ENCODE measurements around the gene ARHGEF7. TPM values are rescaled to one million over a fixed set of nuclear protein-coding genes. Genes with fewer than 3 reads are reported as not detected.
"Not testable (repeated sequence)": the region's sequence is repeated elsewhere in the genome, so short reads cannot be mapped to it uniquely, and the experiment has no call there.

The ARHGEF7 gene
- total RNA-seq, 2 experiments from 2014 or later, result 78.9 to 82.0 TPM

DNA sequence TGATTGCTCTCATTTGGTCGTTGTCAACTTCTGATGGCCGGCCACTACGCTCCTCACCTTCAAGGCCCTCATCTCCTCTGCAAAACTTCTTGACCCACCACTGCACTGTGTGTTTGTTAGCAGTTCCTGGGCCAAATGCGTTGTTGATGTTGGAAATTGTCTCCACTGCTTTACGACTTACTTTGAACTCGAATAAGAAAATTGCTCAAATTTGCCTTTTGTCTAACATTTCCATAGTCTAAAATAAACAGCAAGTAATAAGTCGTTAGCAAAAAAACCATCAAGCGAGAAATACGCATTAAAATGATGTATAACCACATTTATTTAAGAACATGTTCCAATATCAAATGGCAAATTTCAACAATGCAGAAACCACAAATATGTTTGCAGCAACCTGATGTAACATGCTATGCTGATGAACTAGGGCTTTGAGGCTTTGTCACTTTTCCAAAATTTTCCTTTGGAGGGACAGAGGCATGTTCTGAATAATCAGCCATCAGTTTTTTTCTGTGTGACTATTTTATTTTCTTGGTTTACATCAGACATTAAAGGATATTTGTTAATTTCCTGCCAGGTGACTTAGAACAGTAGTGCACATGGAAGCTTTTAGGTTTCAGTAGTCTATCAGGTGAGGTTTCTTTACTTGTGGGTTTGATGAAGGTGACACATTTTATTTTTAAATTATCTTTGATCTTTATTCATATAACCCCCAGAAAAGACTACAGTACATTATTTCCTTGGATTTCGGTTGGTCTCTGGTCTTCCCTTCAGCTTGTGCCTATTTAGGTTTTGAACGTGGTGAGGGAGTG is 130.7 kb downstream of the ARHGEF7 start:
- Mint-ChIP-seq H3K36me3 (peaks cover 37% of the 10 kb centered on the region), H3K27ac (no peak overlapping the region), H3K4me1 (no peaks in the 10 kb centered on the region), H3K4me3 (no peak overlapping the region), H3K9me3 (no peaks in the 10 kb centered on the region), H3K27me3 (no peaks in the 10 kb centered on the region)
- POLR2A ChIA-PET, result no interaction called here
- ATAC-seq (ENCODE audit: low read depth) (no peak), DNase-seq (no peak)

DNA sequence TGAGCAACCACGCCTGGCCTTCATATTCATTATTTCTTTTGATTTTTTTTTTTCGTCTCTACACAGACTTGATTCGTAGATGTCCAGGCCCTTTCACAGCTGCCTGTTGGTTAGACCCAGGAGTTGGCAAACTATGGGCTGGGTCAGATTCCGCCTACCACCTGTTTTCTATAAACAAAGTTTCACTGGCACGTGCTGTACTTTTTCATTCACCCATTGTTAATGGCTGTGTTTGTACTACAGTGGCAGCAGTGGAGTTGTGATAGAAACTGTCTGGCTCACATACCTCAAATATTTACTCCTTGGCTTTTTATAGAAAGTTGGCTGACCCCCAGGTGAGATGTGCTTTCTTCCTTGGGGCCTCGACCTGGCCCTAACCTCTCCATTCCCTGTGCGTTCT is 132.4 kb downstream of the ARHGEF7 start:
- Mint-ChIP-seq H3K4me1 (no peaks in the 10 kb centered on the region), H3K27me3 (no peaks in the 10 kb centered on the region), H3K4me3 (no peak overlapping the region), H3K36me3 (peaks cover 37% of the 10 kb centered on the region), H3K27ac (no peak overlapping the region), H3K9me3 (peaks cover 2% of the 10 kb centered on the region)
- POLR2A ChIA-PET, result no interaction called here
- no peak for ATAC-seq (ENCODE audit: low read depth)
- DNase-seq, result no peak

DNA sequence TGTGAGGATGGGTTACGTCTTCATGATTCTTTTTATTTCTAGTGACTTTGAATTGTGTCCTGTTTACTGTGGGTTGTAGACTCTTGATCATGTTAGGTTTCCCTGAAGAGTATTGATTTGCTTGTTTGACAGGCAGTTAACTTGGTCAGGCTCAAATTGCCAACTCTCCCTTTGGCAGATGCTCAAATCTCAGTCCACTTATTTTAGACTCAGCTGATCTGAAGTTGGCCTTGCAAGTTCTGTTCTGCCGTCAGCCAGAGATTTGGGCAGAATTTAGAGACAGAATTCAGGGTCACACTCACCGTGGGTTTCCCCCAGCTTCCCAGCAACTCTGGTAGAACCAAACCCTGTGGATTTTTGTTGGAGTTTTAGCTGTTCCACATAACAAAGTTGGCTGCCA is 133.7 kb downstream of the ARHGEF7 start:
- H3K27me3 Mint-ChIP-seq, result no peaks in the 10 kb centered on the region
- H3K4me1 Mint-ChIP-seq, result no peaks in the 10 kb centered on the region
- peaks cover 36% of the 10 kb centered on the region for H3K36me3 Mint-ChIP-seq
- ATAC-seq (ENCODE audit: low read depth), result no peak
- POLR2A ChIA-PET, result no interaction called here
- H3K9me3 Mint-ChIP-seq, result peaks cover 2% of the 10 kb centered on the region
- DNase-seq, result no peak
- H3K4me3 Mint-ChIP-seq, result no peak overlapping the region
- no peak overlapping the region for H3K27ac Mint-ChIP-seq

DNA sequence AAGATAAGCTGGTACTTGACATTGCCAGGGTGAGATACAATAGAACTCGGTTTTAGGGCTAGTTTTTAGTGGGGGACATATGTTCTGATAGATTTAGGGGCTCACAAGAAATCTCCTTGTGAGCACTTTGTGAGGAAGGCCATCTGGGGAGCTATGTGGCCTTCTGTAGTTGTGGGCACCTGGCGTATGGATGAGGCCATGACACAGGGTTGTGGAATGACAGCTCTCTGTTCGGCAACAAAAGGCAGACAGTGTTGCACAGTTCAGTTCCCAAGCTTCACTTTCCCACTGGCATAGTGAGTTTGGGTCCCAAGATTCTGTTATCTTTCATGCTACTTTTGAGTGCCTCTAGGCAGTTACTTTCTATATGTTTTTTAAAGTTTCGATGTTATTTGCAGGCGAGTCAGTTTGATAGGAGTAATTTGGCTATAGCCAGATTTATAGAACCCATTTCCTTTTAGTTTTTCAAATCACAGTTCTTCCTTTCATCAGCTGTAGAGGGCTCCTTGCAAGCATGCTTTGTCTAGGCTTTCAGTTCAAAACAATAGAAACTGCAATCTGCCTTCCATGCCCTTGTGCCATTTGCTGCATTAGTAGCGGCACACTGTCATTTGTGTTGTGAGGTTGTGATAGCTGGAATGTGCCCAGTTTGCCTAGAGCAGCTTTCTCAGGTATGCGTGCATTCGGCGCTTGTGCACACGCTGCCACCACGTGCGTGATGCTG is 134.7 kb downstream of the ARHGEF7 start:
- H3K27me3 Mint-ChIP-seq, result no peaks in the 10 kb centered on the region
- POLR2A ChIA-PET, result no interaction called here
- H3K4me1 Mint-ChIP-seq, result no peaks in the 10 kb centered on the region
- H3K4me3 Mint-ChIP-seq, result no peak overlapping the region
- DNase-seq (no peak), ATAC-seq (ENCODE audit: low read depth) (no peak)
- no peak overlapping the region for H3K27ac Mint-ChIP-seq
- H3K9me3 Mint-ChIP-seq, result peaks cover 2% of the 10 kb centered on the region
- H3K36me3 Mint-ChIP-seq, result peaks cover 33% of the 10 kb centered on the region

DNA sequence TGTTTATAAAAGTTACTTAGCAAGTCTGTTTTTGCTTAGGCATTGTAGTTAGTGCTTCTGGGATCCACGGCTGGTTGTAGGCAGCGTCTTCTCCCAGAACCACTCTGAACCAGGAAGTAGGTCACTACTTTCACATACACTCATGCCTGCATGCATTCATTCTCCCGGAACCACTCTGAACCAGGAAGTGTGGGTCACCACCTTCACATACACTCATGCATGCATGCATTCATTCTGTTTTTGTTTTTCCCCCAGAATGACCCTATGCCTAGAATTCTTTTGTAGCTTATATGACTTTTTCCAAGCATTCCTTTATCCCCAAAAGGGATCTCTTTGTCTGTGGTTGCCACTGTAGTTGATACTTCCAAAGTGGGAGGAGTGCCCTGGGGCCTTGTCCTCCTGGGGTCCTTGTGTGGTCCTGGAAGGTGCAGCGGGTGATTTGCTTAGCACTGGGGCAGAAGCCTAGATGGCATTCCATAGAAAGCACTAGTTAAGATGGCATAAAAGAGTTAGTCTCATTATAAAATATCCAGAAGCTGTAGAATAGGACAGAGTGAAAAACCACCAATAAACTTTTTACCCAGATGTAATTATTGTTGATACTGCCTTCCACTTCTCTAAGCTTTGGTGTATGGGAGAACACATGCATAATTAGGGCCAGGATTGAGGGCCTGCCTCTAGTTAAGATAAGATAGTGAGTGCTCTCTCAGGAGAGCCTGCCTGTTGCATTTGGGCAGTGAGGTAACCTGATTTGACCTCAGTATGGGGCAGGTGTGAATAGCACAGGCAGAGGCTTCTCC is 136.7 kb downstream of the ARHGEF7 start:
- Mint-ChIP-seq H3K9me3 (peaks cover 6% of the 10 kb centered on the region), H3K27ac (no peak overlapping the region), H3K4me3 (no peak overlapping the region), H3K36me3 (peaks cover 38% of the 10 kb centered on the region), H3K4me1 (no peaks in the 10 kb centered on the region), H3K27me3 (no peaks in the 10 kb centered on the region)
- POLR2A ChIA-PET, result no interaction called here
- ATAC-seq (ENCODE audit: low read depth) (no peak), DNase-seq (no peak)

DNA sequence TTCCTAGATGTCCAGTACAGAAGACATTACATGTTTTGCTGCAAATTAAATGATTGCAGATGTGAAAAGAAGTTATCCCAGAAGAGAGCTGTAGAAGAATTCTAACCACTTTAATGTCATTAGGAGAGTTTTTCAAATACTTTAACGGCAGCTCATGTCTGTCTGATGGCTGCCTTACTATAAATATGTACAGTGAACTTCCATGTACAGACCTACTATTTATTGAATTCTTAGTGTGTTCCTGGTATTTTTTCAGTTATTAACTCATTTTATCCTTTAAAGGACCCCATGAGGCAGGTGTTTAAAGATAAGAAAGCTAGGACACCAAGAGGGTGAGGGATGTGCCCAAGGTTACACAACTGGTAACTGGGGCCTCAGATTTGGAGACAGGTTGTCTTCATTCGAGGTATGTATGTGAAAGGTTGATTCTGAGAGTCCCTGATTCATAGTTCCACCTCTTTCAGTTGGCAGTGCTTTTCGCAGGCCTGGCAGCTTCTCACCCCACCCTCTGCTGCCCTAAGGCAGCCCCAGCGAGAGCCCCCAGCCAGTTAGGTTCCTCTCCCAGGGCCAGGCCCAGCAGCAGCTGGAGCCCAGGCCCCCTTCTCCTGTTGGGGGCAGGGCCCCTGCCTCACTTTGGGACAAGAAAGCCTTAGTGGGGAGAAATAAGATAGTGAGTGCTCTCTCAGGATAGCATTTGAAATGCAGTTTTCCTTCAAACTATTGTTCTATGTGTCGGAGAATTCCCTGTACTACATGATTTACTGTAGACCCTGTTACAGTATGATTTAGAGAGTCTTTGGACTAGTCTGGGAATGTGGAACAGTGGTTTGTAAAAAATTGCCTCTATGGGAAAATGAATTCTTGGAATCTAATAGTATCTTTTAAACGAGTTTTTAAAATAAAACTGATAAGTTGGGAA is 137.6 kb downstream of the ARHGEF7 start:
- peaks cover 8% of the 10 kb centered on the region for H3K9me3 Mint-ChIP-seq
- no peak overlapping the region for H3K27ac Mint-ChIP-seq
- H3K4me1 Mint-ChIP-seq, result peaks cover 3% of the 10 kb centered on the region
- no peaks in the 10 kb centered on the region for H3K27me3 Mint-ChIP-seq
- ATAC-seq (ENCODE audit: low read depth) (no peak), DNase-seq (no peak)
- peaks cover 42% of the 10 kb centered on the region for H3K36me3 Mint-ChIP-seq
- no peak overlapping the region for H3K4me3 Mint-ChIP-seq
- POLR2A ChIA-PET, result no interaction called here

DNA sequence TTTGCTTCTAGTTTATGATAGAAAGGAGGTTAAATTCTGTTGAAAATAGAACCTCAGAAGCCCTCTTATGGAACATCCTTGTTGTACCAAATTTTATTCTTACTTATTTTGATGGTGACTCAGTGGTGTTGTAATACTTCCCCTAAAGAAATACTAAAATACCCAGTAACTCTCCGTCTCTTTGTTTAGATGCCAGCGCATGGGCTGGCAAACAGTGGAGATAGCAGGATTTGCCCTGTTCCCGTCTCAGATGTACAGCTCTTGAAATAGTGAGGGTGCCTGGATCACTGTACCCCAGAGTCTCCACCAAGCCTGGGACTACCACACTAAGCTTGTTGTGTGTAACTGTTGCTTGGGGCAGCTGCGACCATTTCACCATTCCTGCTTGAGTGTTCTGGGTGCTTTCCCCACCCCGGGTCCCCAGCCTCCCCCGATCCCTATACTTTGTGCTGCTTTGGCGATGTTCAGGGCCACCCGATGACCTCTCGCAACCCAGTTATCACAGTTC is 138.3 kb downstream of the ARHGEF7 start:
- Mint-ChIP-seq H3K4me3 (no peak overlapping the region), H3K4me1 (peaks cover 3% of the 10 kb centered on the region), H3K27ac (no peak overlapping the region), H3K36me3 (peaks cover 48% of the 10 kb centered on the region), H3K9me3 (peaks cover 8% of the 10 kb centered on the region), H3K27me3 (no peaks in the 10 kb centered on the region)
- POLR2A ChIA-PET, result no interaction called here
- no peak for DNase-seq
- no peak for ATAC-seq (ENCODE audit: low read depth)

DNA sequence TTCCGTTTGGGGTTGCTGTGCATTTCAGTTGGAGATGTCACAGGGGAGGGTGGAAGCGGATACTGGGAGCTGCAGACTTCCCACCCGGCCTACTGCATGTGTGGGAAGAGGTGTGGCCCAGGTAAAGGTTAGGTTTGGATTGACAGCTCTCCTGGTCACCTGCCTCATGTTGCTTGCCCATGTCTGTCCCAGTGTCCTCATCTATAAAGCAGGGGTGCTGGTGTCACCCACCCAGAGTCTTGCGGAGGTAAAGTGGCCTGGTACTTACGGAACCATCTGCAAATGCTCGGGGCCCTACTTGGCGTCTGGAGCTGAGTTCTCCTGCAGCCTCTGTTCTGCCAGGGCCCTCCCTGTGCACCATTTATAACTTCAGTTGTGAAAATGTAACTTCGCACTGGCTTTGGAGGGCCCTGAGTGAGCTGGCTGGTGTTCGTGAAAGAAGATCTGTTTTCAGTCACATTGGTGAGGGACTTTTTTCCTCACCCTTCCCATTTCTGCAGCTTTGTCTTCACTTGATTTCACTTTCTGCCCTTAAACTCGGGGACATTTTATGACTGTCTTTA is 140.2 kb downstream of the ARHGEF7 start:
- DNase-seq, result no peak
- Mint-ChIP-seq H3K27me3 (no peaks in the 10 kb centered on the region), H3K4me1 (peaks cover 3% of the 10 kb centered on the region), H3K36me3 (peaks cover 66% of the 10 kb centered on the region), H3K4me3 (no peak overlapping the region), H3K9me3 (peaks cover 14% of the 10 kb centered on the region), H3K27ac (no peak overlapping the region)
- POLR2A ChIA-PET, result no interaction called here
- no peak for ATAC-seq (ENCODE audit: low read depth)

DNA sequence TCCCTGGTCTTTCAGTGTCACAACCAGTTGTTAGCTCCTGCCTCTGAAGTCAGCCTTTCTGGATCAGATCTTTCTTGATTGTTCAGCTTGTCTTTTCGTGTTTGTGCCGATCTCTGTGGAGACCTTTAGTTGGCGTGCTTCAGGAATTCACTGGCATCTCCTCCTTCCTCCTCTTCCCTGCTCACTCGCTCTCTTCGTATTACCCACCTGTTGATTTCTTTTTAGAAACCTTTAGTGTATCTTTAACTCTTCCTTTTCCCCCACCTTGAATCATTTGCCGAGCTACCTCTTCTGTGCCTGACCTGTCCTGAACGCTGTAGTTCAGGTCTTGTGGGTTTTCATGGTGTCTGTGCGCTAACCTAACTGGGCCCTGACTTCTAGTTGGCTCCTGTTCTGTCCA is 141.3 kb downstream of the ARHGEF7 start:
- peaks cover 73% of the 10 kb centered on the region for H3K36me3 Mint-ChIP-seq
- no peaks in the 10 kb centered on the region for H3K27me3 Mint-ChIP-seq
- POLR2A ChIA-PET, result no interaction called here
- DNase-seq (no peak), ATAC-seq (ENCODE audit: low read depth) (no peak)
- no peak overlapping the region for H3K27ac Mint-ChIP-seq
- peaks cover 3% of the 10 kb centered on the region for H3K4me1 Mint-ChIP-seq
- no peak overlapping the region for H3K4me3 Mint-ChIP-seq
- peaks cover 14% of the 10 kb centered on the region for H3K9me3 Mint-ChIP-seq

DNA sequence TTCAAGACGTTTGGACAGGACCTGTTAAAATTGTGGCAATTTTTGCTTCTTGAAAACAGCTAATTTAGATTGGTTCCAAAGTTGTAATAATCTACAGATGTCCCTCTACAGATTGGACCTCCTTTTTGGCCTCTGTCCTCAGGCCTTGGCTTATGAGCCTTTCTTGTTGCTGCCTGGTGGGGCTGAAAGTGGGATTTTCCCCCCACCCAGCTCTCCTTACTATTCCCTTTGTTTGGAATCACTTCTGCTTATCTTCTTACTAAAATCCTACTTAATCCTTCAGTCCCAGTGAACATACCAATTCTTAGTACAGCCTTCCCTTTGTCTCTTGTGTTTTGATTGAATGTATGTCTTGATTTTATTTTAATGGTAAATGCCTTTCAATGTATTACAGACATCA is 141.8 kb downstream of the ARHGEF7 start:
- DNase-seq (no peak), ATAC-seq (ENCODE audit: low read depth) (no peak)
- Mint-ChIP-seq H3K4me1 (peaks cover 4% of the 10 kb centered on the region), H3K36me3 (peaks cover 73% of the 10 kb centered on the region), H3K27me3 (no peaks in the 10 kb centered on the region), H3K9me3 (peaks cover 14% of the 10 kb centered on the region), H3K4me3 (no peak overlapping the region), H3K27ac (no peak overlapping the region)
- POLR2A ChIA-PET, result no interaction called here

DNA sequence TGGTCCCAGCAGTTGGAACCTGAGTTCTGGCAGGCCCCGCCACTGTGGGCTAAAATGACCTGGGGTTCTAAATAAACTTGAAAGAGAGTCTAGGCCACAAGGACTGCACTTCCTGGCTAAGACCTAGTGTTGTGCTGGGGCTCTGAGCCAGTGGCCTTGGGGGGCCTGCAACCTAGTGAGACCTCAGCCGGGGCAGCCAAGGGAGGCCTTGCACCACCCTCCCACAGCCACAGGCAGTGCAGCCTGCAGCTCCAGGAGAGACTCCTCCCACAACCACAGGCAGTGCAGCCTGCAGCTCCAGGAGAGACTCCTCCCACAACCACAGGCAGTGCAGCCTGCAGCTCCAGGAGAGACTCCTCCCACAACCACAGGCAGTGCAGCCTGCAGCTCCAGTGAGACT is 142.8 kb downstream of the ARHGEF7 start:
- POLR2A ChIA-PET; H3K27ac Mint-ChIP-seq; H3K27me3 Mint-ChIP-seq; ATAC-seq (ENCODE audit: low read depth); H3K4me3 Mint-ChIP-seq; H3K4me1 Mint-ChIP-seq; DNase-seq: not testable (repeated sequence)
- Mint-ChIP-seq H3K9me3 (peaks cover 12% of the 10 kb centered on the region), H3K36me3 (peaks cover 69% of the 10 kb centered on the region)

DNA sequence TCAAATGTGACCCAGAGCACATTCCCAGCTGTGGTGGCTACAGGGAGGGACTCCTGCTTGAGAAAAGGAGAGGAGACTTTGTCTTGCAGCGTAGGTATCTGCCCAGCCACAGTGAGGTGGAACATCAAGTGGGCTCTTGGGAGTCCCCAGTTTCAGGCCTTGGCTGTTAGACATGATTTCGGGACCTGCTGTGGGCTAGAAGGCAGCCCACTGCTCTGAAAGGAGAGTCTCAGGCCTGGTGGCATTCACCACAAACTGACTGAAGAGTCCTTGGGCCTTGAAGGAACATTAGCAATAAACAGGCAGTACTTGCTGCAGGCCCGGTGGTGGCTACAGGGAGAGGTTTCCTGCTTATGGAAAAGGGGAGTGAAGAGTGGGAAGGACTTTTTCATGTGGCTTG is 143.5 kb downstream of the ARHGEF7 start:
- no peak for ATAC-seq (ENCODE audit: low read depth)
- Mint-ChIP-seq H3K9me3 (peaks cover 12% of the 10 kb centered on the region), H3K4me1 (peaks cover 4% of the 10 kb centered on the region), H3K27ac (no peak overlapping the region), H3K4me3 (no peak overlapping the region), H3K36me3 (peaks cover 65% of the 10 kb centered on the region), H3K27me3 (no peaks in the 10 kb centered on the region)
- POLR2A ChIA-PET, result no interaction called here
- DNase-seq, result no peak

Data from activated naive CD8-positive, alpha-beta T cell treated with anti-CD3 and anti-CD28 coated beads, Interleukin-2, amount 10 ng/mL, durations not matched to agents 7 days and 5 days (primary cell).